H1 (cell line): ENCODE measurements around the gene B3GNT2. TPM values are rescaled to one million over a fixed set of nuclear protein-coding genes. Genes with fewer than 3 reads are reported as not detected.
A peak's percentile ranks its signal among the peaks of the same experiment; 100 is the strongest.

Experiments
- CTCF ChIA-PET: fragments of 300-600 bp; sonication (Branson Sonifier 250); formaldehyde crosslinking; loops from one replicate; lab custom pipeline; 2021; ENCODE audit not compliant: partially characterized antibody; lab: Charles Lee
- POLR2A ChIA-PET: fragments of 300-600 bp; sonication (Branson Sonifier 250); formaldehyde crosslinking; loops from one replicate; lab custom pipeline; 2021; ENCODE audit warnings: inconsistent platforms; ENCODE audit not compliant: partially characterized antibody; lab: Charles Lee
- DNase-seq, 2 experiments: peaks; one replicate each; pipeline versions ENCODE4 v3.0.0 to v3.0.0-alpha.2; 2010 to 2022; ENCODE audit warnings: low spot score in 2 of 2, low read depth in 1 of 2, mixed read lengths in 1 of 2
- FAIRE-seq: peaks from 2 replicates; lab custom pipeline; 2011; peaks lifted over from hg19 to GRCh38; lab: Jason Lieb, UNC
- H2AFZ ChIP-seq: 2 replicates; pipeline ENCODE4 v1.8.1; 2012; ENCODE audit warnings: low read length, inconsistent platforms
- H2AK5ac ChIP-seq: 2 replicates; pipeline ENCODE4 v1.6.1; 2013; ENCODE audit warnings: low read depth, low read length
- H2BK120ac ChIP-seq: replicated peaks from 2 replicates; pipeline ENCODE3; 2013; ENCODE audit warnings: low read depth, low read length, inconsistent platforms
- H2BK12ac ChIP-seq: 2 replicates; pipeline ENCODE4 v1.6.1; 2013; ENCODE audit warnings: low read depth, low read length
- H2BK15ac ChIP-seq: 2 replicates; pipeline ENCODE4 v1.6.1; 2013; ENCODE audit warnings: low read length
- H2BK20ac ChIP-seq: 2 replicates; pipeline ENCODE4 v1.6.1; 2013; ENCODE audit warnings: low read length
- H2BK5ac ChIP-seq: 2 replicates; pipeline ENCODE4 v1.6.1; 2013; ENCODE audit warnings: low read depth, low read length
- H3K14ac ChIP-seq: 2 replicates; pipeline ENCODE4 v1.6.1; 2013; ENCODE audit warnings: inconsistent platforms; ENCODE audit not compliant: insufficient read length
- H3K18ac ChIP-seq: 2 replicates; pipeline ENCODE4 v1.6.1; 2013; ENCODE audit warnings: low read length; ENCODE audit errors: extremely low read depth
- H3K23ac ChIP-seq: 2 replicates; pipeline ENCODE4 v1.6.1; 2013; ENCODE audit warnings: inconsistent platforms; ENCODE audit not compliant: insufficient read length
- H3K23me2 ChIP-seq: 2 replicates; pipeline ENCODE4 v1.6.1; 2013; ENCODE audit warnings: low read depth, low read length
- H3K27ac ChIP-seq: 2 replicates; pipeline ENCODE4 v1.6.1; 2011; ENCODE audit warnings: low read depth, low read length, inconsistent platforms
- H3K27me3 ChIP-seq, 4 experiments: replicated peaks in 1 of 4; 1 replicate in 1 of 4; 2 replicates in 3 of 4; pipeline versions ENCODE4 v1.6.1 to v1.8.1; 2011 to 2013; ENCODE audit warnings: low read length in 3 of 4, mild to moderate bottlenecking in 3 of 4, inconsistent platforms in 2 of 4, mixed read lengths in 2 of 4, moderate library complexity in 1 of 4; ENCODE audit not compliant: control insufficient read depth in 3 of 4, insufficient read depth in 3 of 4; ENCODE audit errors: extremely low read depth in 1 of 4
- H3K36me3 ChIP-seq, 4 experiments: 2 replicates each; pipeline versions ENCODE4 v1.6.1 to v1.8.1; 2011 to 2013; ENCODE audit warnings: mild to moderate bottlenecking in 4 of 4, low read length in 3 of 4, moderate library complexity in 2 of 4, control low read depth in 1 of 4, inconsistent platforms in 1 of 4; ENCODE audit not compliant: insufficient read depth in 4 of 4, control insufficient read depth in 2 of 4
- H3K4ac ChIP-seq: replicated peaks from 2 replicates; pipeline ENCODE3; 2013; ENCODE audit warnings: low read length, low read depth, mixed read lengths, inconsistent platforms; ENCODE audit not compliant: insufficient read length
- H3K4me1 ChIP-seq, 4 experiments: replicated peaks in 1 of 4; 1 replicate in 1 of 4; 2 replicates in 3 of 4; pipeline versions ENCODE4 v1.6.1 to v1.8.1; 2011 to 2013; ENCODE audit warnings: low read length in 3 of 4, inconsistent platforms in 2 of 4, mixed read lengths in 1 of 4; ENCODE audit not compliant: insufficient read depth in 4 of 4, control insufficient read depth in 3 of 4
- H3K4me2 ChIP-seq, 2 experiments: 2 replicates each; pipeline versions ENCODE4 v1.6.1 to v1.8.1; 2011 to 2013; ENCODE audit warnings: low read depth in 2 of 2, low read length in 2 of 2, control low read depth in 1 of 2, inconsistent platforms in 1 of 2, mild to moderate bottlenecking in 1 of 2; ENCODE audit not compliant: insufficient read depth in 1 of 2
- H3K4me3 ChIP-seq, 4 experiments: fragments of 200-600, 300-600 bp in 1 of 4; sonication (generic), shearing (Covaris generic), sonication (Bioruptor Twin) in 1 of 4; 2 replicates each; pipeline versions ENCODE4 v1.5.1 to v1.8.1; 2011 to 2016; ENCODE audit warnings: low read length in 4 of 4, low read depth in 3 of 4, control low read depth in 2 of 4, inconsistent platforms in 2 of 4, mild to moderate bottlenecking in 2 of 4, mixed read lengths in 1 of 4, moderate library complexity in 1 of 4; ENCODE audit not compliant: insufficient read depth in 2 of 4; ENCODE audit errors: extremely low read depth in 1 of 4
- H3K56ac ChIP-seq: replicated peaks from 2 replicates; pipeline ENCODE3; 2013; ENCODE audit warnings: low read depth, mild to moderate bottlenecking, mixed read lengths, low read length, inconsistent platforms; ENCODE audit not compliant: insufficient read length
- H3K79me1 ChIP-seq: 2 replicates; pipeline ENCODE4 v1.6.1; 2013; ENCODE audit warnings: low read depth, low read length, control low read depth
- H3K79me2 ChIP-seq, 2 experiments: 2 replicates each; pipeline versions ENCODE4 v1.6.1 to v1.8.1; 2012 to 2013; ENCODE audit warnings: low read length in 2 of 2, mild to moderate bottlenecking in 2 of 2, inconsistent platforms in 1 of 2; ENCODE audit not compliant: insufficient read depth in 2 of 2, control insufficient read depth in 1 of 2
- H3K9ac ChIP-seq, 4 experiments: replicated peaks in 1 of 4; 1 replicate in 1 of 4; 2 replicates in 3 of 4; pipeline versions ENCODE4 v1.6.1 to v1.8.1; 2011 to 2013; ENCODE audit warnings: low read depth in 3 of 4, low read length in 3 of 4, control low read depth in 2 of 4, mild to moderate bottlenecking in 2 of 4, moderate library complexity in 2 of 4, inconsistent platforms in 1 of 4; ENCODE audit errors: extremely low read depth in 1 of 4
- H3K9me3 ChIP-seq, 2 experiments: 2 replicates each; pipeline versions ENCODE4 v1.6.1 to v1.8.1; 2012 to 2013; ENCODE audit warnings: mild to moderate bottlenecking in 2 of 2, moderate library complexity in 2 of 2, control low read depth in 1 of 2, inconsistent platforms in 1 of 2, low read depth in 1 of 2, low read length in 1 of 2, mixed read lengths in 1 of 2; ENCODE audit not compliant: insufficient read depth in 2 of 2
- H4K20me1 ChIP-seq, 2 experiments: replicated peaks in 1 of 2; 2 replicates each; pipeline versions ENCODE3 to v1.8.1; 2011 to 2013; ENCODE audit warnings: inconsistent platforms in 2 of 2, low read length in 2 of 2, mild to moderate bottlenecking in 1 of 2; ENCODE audit not compliant: insufficient read depth in 2 of 2, control insufficient read depth in 1 of 2
- H4K5ac ChIP-seq: 2 replicates; pipeline ENCODE4 v1.6.1; 2013; ENCODE audit warnings: low read length, low read depth, mixed read lengths, inconsistent platforms; ENCODE audit not compliant: insufficient read length
- H4K8ac ChIP-seq: 2 replicates; pipeline ENCODE4 v1.8.0; 2013; ENCODE audit warnings: mild to moderate bottlenecking, moderate library complexity, low read length, inconsistent platforms; ENCODE audit not compliant: insufficient read depth; ENCODE audit errors: extremely low read depth
- H4K91ac ChIP-seq: replicated peaks from 2 replicates; pipeline ENCODE3; 2013; ENCODE audit warnings: low read length, mixed read lengths, inconsistent platforms; ENCODE audit not compliant: insufficient read length
- CBX8 ChIP-seq: fragments of 300-800, 300-1000 bp; sonication (generic); IDR thresholded peaks from 2 replicates; pipeline ENCODE4 v1.7.1; 2016; ENCODE audit warnings: low read depth, low read length, borderline replicate concordance
- EP300 ChIP-seq, 2 experiments: IDR thresholded peaks; 1 replicate in 1 of 2; 2 replicates in 1 of 2; pipeline ENCODE4 v1.6.1; 2011 to 2012; ENCODE audit warnings: low read depth in 2 of 2, low read length in 2 of 2, mild to moderate bottlenecking in 2 of 2, borderline replicate concordance in 1 of 2, inconsistent platforms in 1 of 2, moderate library complexity in 1 of 2
- GTF2F1 ChIP-seq: IDR thresholded peaks from 2 replicates; pipeline ENCODE4 v1.6.1; 2012; ENCODE audit warnings: low read depth, low read length, improper control_type of control experiment, borderline replicate concordance
- HDAC2 ChIP-seq, 2 experiments: fragments of 300-600 bp in 1 of 2; sonication (generic) in 1 of 2; IDR thresholded peaks; 2 replicates each; pipeline ENCODE4 v1.6.1; 2011 to 2012; ENCODE audit warnings: low read depth in 2 of 2, low read length in 2 of 2, mild to moderate bottlenecking in 2 of 2, moderate library complexity in 2 of 2, borderline replicate concordance in 1 of 2, inconsistent platforms in 1 of 2
- KDM1A ChIP-seq: fragments of 200-600, 300-600 bp; sonication (generic); IDR thresholded peaks from 2 replicates; pipeline ENCODE4 v1.7.1; 2016; ENCODE audit warnings: mild to moderate bottlenecking, low read length, borderline replicate concordance
- KDM4A ChIP-seq: IDR thresholded peaks from one replicate; pipeline ENCODE4 v1.7.1; 2012; ENCODE audit warnings: low read depth, mild to moderate bottlenecking, moderate library complexity, low read length, inconsistent platforms; ENCODE audit not compliant: severe bottlenecking
- MAFK ChIP-seq: IDR thresholded peaks from 2 replicates; pipeline ENCODE4 v1.6.1; 2012; ENCODE audit warnings: low read depth, mild to moderate bottlenecking, improper control_type of control experiment, low read length
- PHF8 ChIP-seq: fragments of 200-600 bp; sonication (generic); conservative IDR thresholded peaks from 2 replicates; pipeline ENCODE4 v1.7.1; 2012; ENCODE audit warnings: low read depth, mild to moderate bottlenecking, inconsistent platforms, low read length, moderate library complexity
- POLR2A ChIP-seq, 2 experiments: IDR thresholded peaks; 1 replicate in 1 of 2; 2 replicates in 1 of 2; pipeline ENCODE4 v1.6.1; 2011; ENCODE audit warnings: low read depth in 2 of 2, low read length in 2 of 2, mild to moderate bottlenecking in 2 of 2; ENCODE audit errors: control extremely low read depth in 1 of 2
- RNF2 ChIP-seq: fragments of 200-900, 300-1000 bp; sonication (generic); IDR thresholded peaks from 2 replicates; pipeline ENCODE4 v1.7.1; 2016; ENCODE audit warnings: borderline replicate concordance, low read depth, mild to moderate bottlenecking, antibody characterized with exemption, low read length; ENCODE audit not compliant: poor library complexity, severe bottlenecking; ENCODE audit errors: missing control alignments
- YY1 ChIP-seq: IDR thresholded peaks from 2 replicates; pipeline ENCODE4 v1.6.1; 2011; ENCODE audit warnings: low read depth, mild to moderate bottlenecking, low read length
- WGBS, 2 experiments: shearing (Covaris generic) in 1 of 2; methylation state at CpG; one replicate each; pipeline versions ENCODE4 v1.1.6 to v1.1.7; 2013 to 2015; ENCODE audit warnings: low lambda C conversion rate in 2 of 2, mixed read lengths in 2 of 2, inconsistent platforms in 1 of 2, low coverage in 1 of 2, missing lambda C conversion rate in 1 of 2; ENCODE audit not compliant: insufficient replicate concordance in 2 of 2, insufficient coverage in 1 of 2, insufficient read length in 1 of 2; ENCODE audit errors: extremely low coverage in 1 of 2, missing lambda C conversion rate in 1 of 2; 5-methylcytosine and 5-hydroxymethylcytosine counted together
- polyA plus RNA-seq, 7 experiments: library from polyadenylated mRNA; depleted of rRNA in 3 of 7; stranded (reverse) in 5 of 7; unstranded in 2 of 7; fragments of >200 nt in 5 of 7; fragments of 200-250 nt in 2 of 7; gene quantifications; 1 replicate in 5 of 7; 2 replicates in 1 of 7; 4 replicates in 1 of 7; pipeline versions ENCODE4 v1.2.1 to v1.2.3, GENCODE V29; 2011 to 2013; ENCODE audit warnings: missing spikeins in 2 of 7, mixed read lengths in 2 of 7
- total RNA-seq: library from RNA; stranded (reverse); fragmentation: NEBNext Ultra II Directional; extraction: Animal tissue kit (Norgen Biotek cat#: 25700); gene quantifications from 2 replicates; pipeline ENCODE4 v1.2.1, GENCODE V29; 2021
- TF ChIP-seq, protein P1 (sequence below): IDR thresholded peaks from 2 replicates; pipeline ENCODE4 v1.6.1; 2011; ENCODE audit warnings: low read depth, mild to moderate bottlenecking, low read length; ENCODE audit not compliant: insufficient read depth

Gene B3GNT2
- total and polyA plus RNA-seq, 2 of the 8 experiments (the other 6 are each of a cell fraction or from before 2014, with no cell fraction given) = 20.1 to 40.8 TPM

DNA sequence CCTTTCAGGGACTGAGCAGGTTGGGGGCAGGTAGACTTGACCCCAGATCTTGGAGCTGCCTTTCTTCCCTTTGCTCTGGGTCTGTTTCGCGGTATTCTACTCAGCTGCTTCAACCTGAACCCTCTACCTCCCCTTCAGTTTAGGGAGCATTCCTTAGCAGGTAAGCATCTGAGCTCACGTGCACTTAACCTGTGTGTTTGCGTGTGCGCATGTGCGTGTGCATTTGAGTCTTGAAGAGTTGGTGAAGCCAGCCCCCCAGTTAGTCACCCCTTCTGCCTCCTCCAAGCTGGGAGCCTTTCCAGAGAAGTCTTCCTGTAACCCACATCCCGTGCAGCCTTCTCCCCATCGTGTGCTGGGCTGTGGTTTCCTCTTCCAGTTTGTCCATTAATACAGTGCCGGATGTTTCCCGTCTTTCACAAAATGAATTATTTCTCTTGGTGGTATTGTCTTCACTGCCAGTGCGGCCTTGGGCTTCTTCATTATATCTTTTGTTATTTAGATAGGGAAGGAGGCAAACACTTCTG, 33.2 kb downstream of the B3GNT2 start:
- H3K14ac ChIP-seq = no peak overlapping the region
- H3K23me2 ChIP-seq = no peaks in the 10 kb centered on the region
- no peaks in the 10 kb centered on the region for H3K9me3 ChIP-seq
- no peak overlapping the region for H3K4me2 ChIP-seq
- no peak overlapping the region for H3K4me3 ChIP-seq
- peak overlapping the region; percentile 13; the same call in 1 of the 2 replicates for H2BK5ac ChIP-seq
- no peak overlapping the region for H2BK15ac ChIP-seq
- H2AFZ ChIP-seq = no peak overlapping the region
- peaks cover 0 to 26% of the 10 kb centered on the region in 2 experiments; a peak in 2 of 4 replicates for H3K79me2 ChIP-seq
- no peak overlapping the region for H3K4ac ChIP-seq
- DNase-seq (no peak), FAIRE-seq (no peak)
- peak overlapping the region; percentile 65; the same call in 1 of the 2 replicates for H3K18ac ChIP-seq
- 93% methylated on average over 11 of the region's 11 CpGs; no CpG with 5 or more reads in 1 of the 2 experiments for WGBS, 2 experiments
- no peak overlapping the region for H4K8ac ChIP-seq
- H2BK120ac ChIP-seq = no peak overlapping the region
- H2BK12ac ChIP-seq = peak overlapping the region; percentile 71; the same call in 1 of the 2 replicates
- H4K91ac ChIP-seq = no peak overlapping the region
- H3K36me3 ChIP-seq = peaks cover 0 to 17% (median 6%) of the 10 kb centered on the region in 4 experiments; a peak in 5 of 8 replicates
- H3K23ac ChIP-seq = no peak overlapping the region
- no peak overlapping the region for H3K27ac ChIP-seq
- H4K20me1 ChIP-seq = peaks cover 0 to 3% of the 10 kb centered on the region in 2 experiments
- ChIA-PET POLR2A (no interaction called here), CTCF (interaction anchor here (0.7 to 0.9 kb wide), 2 partner anchors 166 to 310 kb away, joined by 3 to 4 read pairs; no protein-coding TSS in a partner anchor)
- no peaks in the 10 kb centered on the region for H3K4me1 ChIP-seq
- no peak overlapping the region for H4K5ac ChIP-seq
- H2AK5ac ChIP-seq = no peak overlapping the region
- H3K79me1 ChIP-seq = no peaks in the 10 kb centered on the region
- H3K56ac ChIP-seq = no peak overlapping the region
- no peaks in the 10 kb centered on the region for H3K27me3 ChIP-seq
- no peak overlapping the region for H2BK20ac ChIP-seq
- no peak overlapping the region for H3K9ac ChIP-seq
- TF ChIP-seq YY1 (no peak), EP300 (IDR thresholded peaks at IDR 0.05; ENCODE audit: borderline replicate concordance in 1 of 2, low read depth in 2 of 2, low read length in 2 of 2) (no peak), POLR2A (IDR thresholded peaks at IDR 0.05; ENCODE audit: control extremely low read depth in 1 of 2, low read depth in 2 of 2, low read length in 2 of 2) (no peak), CBX8 (no peak), HDAC2 (IDR thresholded peaks at IDR 0.05; ENCODE audit: borderline replicate concordance in 1 of 2, low read depth in 2 of 2, low read length in 2 of 2) (no peak), RNF2 (no peak), PHF8 (no peak), GTF2F1 (no peak), MAFK (no peak), KDM4A (no peak), KDM1A (no peak)
- TF ChIP-seq, protein P1, sequence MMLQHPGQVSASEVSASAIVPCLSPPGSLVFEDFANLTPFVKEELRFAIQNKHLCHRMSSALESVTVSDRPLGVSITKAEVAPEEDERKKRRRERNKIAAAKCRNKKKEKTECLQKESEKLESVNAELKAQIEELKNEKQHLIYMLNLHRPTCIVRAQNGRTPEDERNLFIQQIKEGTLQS = no peak
